ENCODE data around the gene PDXK. TPM values are rescaled to one million over a fixed set of nuclear protein-coding genes. Genes with fewer than 3 reads are reported as not detected.

PDXK gene
- total and polyA plus RNA-seq, 10 of the 15 experiments (the other 5 are each of a cell fraction or from before 2014, with no cell fraction given), result 3.7 to 141 (median 60.0) TPM

- TF ChIP-seq, protein P1, sequence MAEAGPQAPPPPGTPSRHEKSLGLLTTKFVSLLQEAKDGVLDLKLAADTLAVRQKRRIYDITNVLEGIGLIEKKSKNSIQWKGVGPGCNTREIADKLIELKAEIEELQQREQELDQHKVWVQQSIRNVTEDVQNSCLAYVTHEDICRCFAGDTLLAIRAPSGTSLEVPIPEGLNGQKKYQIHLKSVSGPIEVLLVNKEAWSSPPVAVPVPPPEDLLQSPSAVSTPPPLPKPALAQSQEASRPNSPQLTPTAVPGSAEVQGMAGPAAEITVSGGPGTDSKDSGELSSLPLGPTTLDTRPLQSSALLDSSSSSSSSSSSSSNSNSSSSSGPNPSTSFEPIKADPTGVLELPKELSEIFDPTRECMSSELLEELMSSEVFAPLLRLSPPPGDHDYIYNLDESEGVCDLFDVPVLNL (IDR thresholded peaks at IDR 0.05; ENCODE audit: low read depth, low read length), result no peak
- TF ChIP-seq GABPA (IDR thresholded peaks at IDR 0.05; ENCODE audit: low read depth), result no peak
- TF ChIP-seq POLR2AphosphoS5 (IDR thresholded peaks at IDR 0.05; ENCODE audit: low read length), result no peak
- TF ChIP-seq SREBF1 (IDR thresholded peaks at IDR 0.05; ENCODE audit: low read length), result no peak
Measured at GRCh38 chr21:43797415-43797814, 78.5 kb downstream of the PDXK start (continued).

GRCh38 chr21:43797925-43798715 is 79.2 kb downstream of the PDXK start:
- CTCF ChIA-PET, result interaction anchor here (1.0 kb wide), 1 partner anchor 8 kb away, joined by 3 read pairs; no protein-coding TSS in a partner anchor

More at GRCh38 chr21:43797925-43798715, 79.2 kb downstream of the PDXK start:
- Histone ChIP-seq H3K4me1 (ENCODE audit: control insufficient read depth, insufficient read depth, low read length) (no peaks in the 10 kb centered on the region), H3K4me3 (no peak overlapping the region), H3K9me3 (replicated peaks; ENCODE audit: control insufficient read depth, insufficient read depth, low read length) (no peaks in the 10 kb centered on the region), H3K27me3 (replicated peaks in 1 of 2; ENCODE audit: control insufficient read depth in 2 of 2, insufficient read depth in 2 of 2, low read length in 1 of 2) (no peaks in the 10 kb centered on the region), H4K20me1 (ENCODE audit: control insufficient read depth, insufficient read depth) (no peaks in the 10 kb centered on the region), H3K79me2 (ENCODE audit: control insufficient read depth, insufficient read depth, low read length) (peaks cover 7% of the 10 kb centered on the region), H3K27ac (ENCODE audit: control insufficient read depth, insufficient read depth) (no peak overlapping the region), H2AFZ (ENCODE audit: control insufficient read depth, low read depth, low read length) (no peak overlapping the region), H3K4me2 (ENCODE audit: control insufficient read depth, insufficient read depth) (no peak overlapping the region), H3K9ac (ENCODE audit: control insufficient read depth, insufficient read depth, low read length) (no peak overlapping the region), H3K36me3 (ENCODE audit: control insufficient read depth in 2 of 2, insufficient read depth in 2 of 2, low read length in 1 of 2) (peaks cover 32 to 69% of the 10 kb centered on the region in 2 experiments)
- intact Hi-C loops (cut with micrococcal nuclease; ENCODE audit: unreplicated experiment) (no loop called here), in situ Hi-C loops (cut with MboI) (no loop called here)
- WGBS (ENCODE audit: insufficient coverage, insufficient replicate concordance, low lambda C conversion rate, missing lambda C conversion rate), result 94% methylated on average over 30 of the region's 30 CpGs
- ChIA-PET RAD21 (ENCODE audit: unreplicated experiment) (no interaction called here), POLR2A (no interaction called here), SMC1A (ENCODE audit: uncharacterized antibody, unreplicated experiment) (interaction anchor here (1.2 kb wide), 1 partner anchor 8 kb away, joined by 4 read pairs; the partner anchor contains the start of gene RRP1)
- BruUV-seq (replicated peaks), result no TSS peak
- TF ChIP-seq POLR2A (IDR thresholded peaks at IDR 0.05; ENCODE audit: low read depth, low read length) (peak; percentile 44), BHLHE40 (IDR thresholded peaks at IDR 0.05; ENCODE audit: borderline replicate concordance in 1 of 2, low read depth in 2 of 2, low read length in 1 of 2) (no peak), HCFC1 (IDR thresholded peaks at IDR 0.05; ENCODE audit: low read length) (no peak)
- ATAC-seq (no peak), DNase-seq (ENCODE audit: low read depth, low spot score) (no peak), FAIRE-seq (no peak)

Measured in GM12878 (cell line).